Smooth muscle cell (in vitro differentiated cells): ENCODE measurements around the gene TNNC1. TPM values are rescaled to one million over a fixed set of nuclear protein-coding genes. Genes with fewer than 3 reads are reported as not detected.

ENCODE experiments used
- DNase-seq: peaks from one replicate; lab custom pipeline; 2025; ENCODE audit not compliant: unreplicated experiment; lab: John Stamatoyannopoulos, UW
- H2AFZ ChIP-seq: fragments of 200-600 bp; sonication (generic); 2 replicates; pipeline ENCODE4 v1.6.0; 2016; ENCODE audit warnings: antibody characterized with exemption, low read depth, mild to moderate bottlenecking
- H3F3A ChIP-seq: fragments of 200-600 bp; sonication (generic); 2 replicates; pipeline ENCODE4 v1.6.0; 2017; ENCODE audit warnings: antibody characterized with exemption, low read depth
- H3K27ac ChIP-seq: fragments of 200-600 bp; sonication (generic); 2 replicates; pipeline ENCODE4 v1.5.1; 2016; ENCODE audit warnings: low read depth, mild to moderate bottlenecking
- H3K27me3 ChIP-seq: fragments of 200-600 bp; sonication (generic); 2 replicates; pipeline ENCODE4 v1.6.1; 2016; ENCODE audit warnings: low read depth, mild to moderate bottlenecking
- H3K36me3 ChIP-seq: fragments of 200-600 bp; sonication (generic); 2 replicates; pipeline ENCODE4 v1.5.1; 2016; ENCODE audit warnings: low read depth
- H3K4me1 ChIP-seq: fragments of 200-600 bp; sonication (generic); 2 replicates; pipeline ENCODE4 v1.5.1; 2016; ENCODE audit warnings: low read depth
- H3K4me2 ChIP-seq: fragments of 200-600 bp; sonication (generic); 2 replicates; pipeline ENCODE4 v1.6.0; 2016; ENCODE audit warnings: mild to moderate bottlenecking
- H3K4me3 ChIP-seq: fragments of 200-600 bp; sonication (generic); 2 replicates; pipeline ENCODE4 v1.5.1; 2016; ENCODE audit warnings: mild to moderate bottlenecking
- H3K79me2 ChIP-seq: fragments of 200-600 bp; sonication (generic); 2 replicates; pipeline ENCODE4 v1.6.0; 2016; ENCODE audit warnings: low read depth, mild to moderate bottlenecking
- H3K9ac ChIP-seq: fragments of 200-600 bp; sonication (generic); 2 replicates; pipeline ENCODE4 v1.6.0; 2016; ENCODE audit warnings: low read depth
- H3K9me3 ChIP-seq: fragments of 200-600 bp; sonication (generic); replicated peaks from 2 replicates; pipeline ENCODE4 v1.5.1; 2016; ENCODE audit warnings: low read depth
- H4K20me1 ChIP-seq: fragments of 200-600 bp; sonication (generic); 2 replicates; pipeline ENCODE4 v1.6.0; 2016; ENCODE audit warnings: low read depth
- WGBS: methylation state at CpG from one replicate; pipeline ENCODE4 v1.1.7; 2016; ENCODE audit warnings: low lambda C conversion rate; 5-methylcytosine and 5-hydroxymethylcytosine counted together
- polyA plus RNA-seq: library from polyadenylated mRNA; unstranded; fragments of >200 nt; fragmentation: Nextera tagmentation; extraction: Ambion mirVana; gene quantifications from 2 replicates; pipeline ENCODE4 v1.2.1, GENCODE V29; 2016
- total RNA-seq: library from RNA; depleted of rRNA; stranded (reverse); fragments of >200 nt; gene quantifications from 2 replicates; pipeline ENCODE4 v1.2.3, GENCODE V29; 2014
- TF ChIP-seq, protein P1 (sequence below): fragments of 200-600 bp; sonication (generic); IDR thresholded peaks from 2 replicates; pipeline ENCODE4 v1.5.1; 2017; ENCODE audit warnings: borderline replicate concordance, mild to moderate bottlenecking, antibody characterized with exemption; ENCODE audit not compliant: insufficient read depth, poor library complexity, severe bottlenecking

The TNNC1 gene
- total and polyA plus RNA-seq, 2 experiments from 2014 or later: 5.1 to 5.9 TPM

DNA sequence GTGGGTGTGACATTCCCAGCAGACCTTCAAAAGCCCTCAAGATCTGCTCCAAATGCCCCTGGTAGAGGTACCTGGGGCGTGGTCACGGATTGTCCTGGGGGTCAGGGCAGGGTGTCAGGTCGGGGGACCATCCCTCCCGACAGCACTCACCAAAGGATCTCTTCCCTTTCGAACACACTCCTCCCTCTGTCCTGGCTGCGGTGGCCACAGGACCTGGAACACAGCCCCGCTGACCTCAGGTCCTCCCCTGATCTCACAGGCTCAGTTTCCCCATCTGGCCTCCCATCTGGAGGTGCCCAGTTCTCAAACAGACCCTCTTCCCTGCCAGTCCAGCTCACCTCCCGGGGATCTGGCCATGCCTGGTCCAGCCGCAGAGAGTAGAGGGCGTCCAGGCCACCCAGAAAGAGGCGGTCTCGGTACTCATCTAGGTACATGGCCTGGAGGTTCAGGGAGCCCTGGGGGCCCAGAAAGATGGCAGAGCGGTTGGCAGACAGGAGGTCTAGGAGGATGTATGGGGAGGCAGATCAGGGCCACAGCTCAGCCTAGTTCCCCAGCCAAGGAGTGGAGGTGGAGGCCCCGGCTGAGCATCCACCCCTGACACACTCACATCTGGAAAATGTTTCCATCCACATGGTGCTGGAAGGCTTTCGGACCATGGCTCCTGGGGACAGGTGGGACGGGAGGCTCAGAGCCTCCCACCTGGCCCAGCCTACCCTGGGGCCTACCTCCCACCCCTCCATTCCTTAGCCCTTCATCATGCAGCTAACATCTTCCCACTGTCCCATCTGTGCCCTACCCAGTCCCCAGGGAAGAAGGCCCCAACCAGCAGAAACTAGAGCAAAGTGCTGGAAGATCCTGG, 11.2 kb downstream of the TNNC1 start:
- no peaks in the 10 kb centered on the region for H3K27me3 ChIP-seq
- H2AFZ ChIP-seq: no peak overlapping the region
- H3K4me1 ChIP-seq: no peaks in the 10 kb centered on the region
- no peak overlapping the region for H3K9ac ChIP-seq
- H3K79me2 ChIP-seq: no peaks in the 10 kb centered on the region
- H3K4me2 ChIP-seq: no peak overlapping the region
- no peaks in the 10 kb centered on the region for H3F3A ChIP-seq
- no peaks in the 10 kb centered on the region for H4K20me1 ChIP-seq
- no peaks in the 10 kb centered on the region for H3K9me3 ChIP-seq
- H3K4me3 ChIP-seq: no peak overlapping the region
- H3K36me3 ChIP-seq: no peaks in the 10 kb centered on the region
- no peak for DNase-seq
- H3K27ac ChIP-seq: no peak overlapping the region
- WGBS: 93% methylated on average over 16 of the region's 16 CpGs
- TF ChIP-seq, protein P1, sequence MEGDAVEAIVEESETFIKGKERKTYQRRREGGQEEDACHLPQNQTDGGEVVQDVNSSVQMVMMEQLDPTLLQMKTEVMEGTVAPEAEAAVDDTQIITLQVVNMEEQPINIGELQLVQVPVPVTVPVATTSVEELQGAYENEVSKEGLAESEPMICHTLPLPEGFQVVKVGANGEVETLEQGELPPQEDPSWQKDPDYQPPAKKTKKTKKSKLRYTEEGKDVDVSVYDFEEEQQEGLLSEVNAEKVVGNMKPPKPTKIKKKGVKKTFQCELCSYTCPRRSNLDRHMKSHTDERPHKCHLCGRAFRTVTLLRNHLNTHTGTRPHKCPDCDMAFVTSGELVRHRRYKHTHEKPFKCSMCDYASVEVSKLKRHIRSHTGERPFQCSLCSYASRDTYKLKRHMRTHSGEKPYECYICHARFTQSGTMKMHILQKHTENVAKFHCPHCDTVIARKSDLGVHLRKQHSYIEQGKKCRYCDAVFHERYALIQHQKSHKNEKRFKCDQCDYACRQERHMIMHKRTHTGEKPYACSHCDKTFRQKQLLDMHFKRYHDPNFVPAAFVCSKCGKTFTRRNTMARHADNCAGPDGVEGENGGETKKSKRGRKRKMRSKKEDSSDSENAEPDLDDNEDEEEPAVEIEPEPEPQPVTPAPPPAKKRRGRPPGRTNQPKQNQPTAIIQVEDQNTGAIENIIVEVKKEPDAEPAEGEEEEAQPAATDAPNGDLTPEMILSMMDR: no peak

DNA sequence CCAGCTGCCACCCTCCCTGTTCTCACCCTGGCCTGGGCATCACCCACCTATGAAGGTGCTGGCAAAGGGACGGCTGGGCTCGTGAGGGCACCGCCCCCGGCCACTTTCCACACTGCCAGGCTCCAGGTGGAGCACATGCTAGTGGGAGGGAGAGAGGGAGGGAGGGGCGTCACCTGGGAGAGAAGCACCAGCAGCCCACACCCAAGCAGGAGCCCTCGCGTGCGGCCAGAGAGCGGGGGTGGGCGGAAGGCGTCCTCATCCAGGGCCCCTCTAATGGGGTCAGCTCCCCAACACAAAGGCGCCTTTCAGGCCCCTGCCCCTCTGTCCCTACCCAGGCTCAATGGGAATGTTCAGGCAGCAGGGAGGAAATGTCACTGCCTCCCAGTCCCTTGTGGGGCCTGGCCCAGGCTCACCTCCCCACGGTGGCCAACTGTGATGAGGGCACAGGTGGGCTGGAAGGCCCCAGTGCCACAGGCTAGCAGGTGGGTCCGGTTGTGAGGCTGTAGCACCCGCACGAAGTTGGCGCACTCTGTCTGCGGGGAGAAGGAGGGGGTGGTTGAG, 12.0 kb downstream of the TNNC1 start:
- H3K9ac ChIP-seq: no peak overlapping the region
- H3K27ac ChIP-seq: no peak overlapping the region
- H3F3A ChIP-seq: no peaks in the 10 kb centered on the region
- 94% methylated on average over 15 of the region's 18 CpGs for WGBS
- no peak for DNase-seq
- no peaks in the 10 kb centered on the region for H3K79me2 ChIP-seq
- TF ChIP-seq, protein P1: no peak
- no peaks in the 10 kb centered on the region for H3K9me3 ChIP-seq
- no peaks in the 10 kb centered on the region for H3K36me3 ChIP-seq
- no peak overlapping the region for H3K4me3 ChIP-seq
- no peaks in the 10 kb centered on the region for H3K4me1 ChIP-seq
- no peak overlapping the region for H2AFZ ChIP-seq
- H4K20me1 ChIP-seq: no peaks in the 10 kb centered on the region
- H3K27me3 ChIP-seq: no peaks in the 10 kb centered on the region
- H3K4me2 ChIP-seq: no peak overlapping the region

DNA sequence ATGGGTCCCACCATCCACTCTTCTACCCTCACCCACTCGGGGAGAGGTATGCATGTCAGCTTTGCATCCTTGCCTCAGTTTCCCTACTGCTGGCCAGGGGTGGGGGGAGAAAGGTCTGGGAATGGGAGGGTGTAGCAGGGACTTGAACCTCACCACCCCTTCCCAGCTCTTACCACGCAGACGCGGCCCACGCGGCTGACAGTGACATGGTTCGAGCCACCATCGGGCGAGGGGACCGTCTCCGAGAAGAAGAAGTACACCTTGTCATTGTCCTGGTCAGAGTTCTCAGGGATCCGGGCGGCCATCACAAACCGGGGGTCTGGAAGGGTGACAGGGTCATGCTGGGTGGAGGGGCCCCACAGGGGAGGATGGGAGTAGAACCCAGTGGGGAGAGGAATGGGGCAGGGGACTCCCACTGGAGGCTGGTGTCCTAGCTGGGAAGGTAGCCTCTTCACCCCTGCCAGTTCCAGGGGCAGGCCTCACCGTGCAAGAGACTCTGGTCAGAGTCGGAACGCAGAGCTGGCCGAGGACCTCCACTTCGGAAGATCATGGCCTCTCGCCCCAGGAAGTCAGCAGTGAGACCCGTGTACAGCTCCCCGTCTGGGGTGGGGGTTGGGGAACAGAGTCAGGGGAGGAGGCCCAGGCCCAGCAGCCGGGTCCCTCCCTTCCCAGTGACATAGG, 12.6 kb downstream of the TNNC1 start:
- H3K4me3 ChIP-seq: no peak overlapping the region
- no peaks in the 10 kb centered on the region for H3F3A ChIP-seq
- H3K4me1 ChIP-seq: no peaks in the 10 kb centered on the region
- no peak overlapping the region for H2AFZ ChIP-seq
- TF ChIP-seq, protein P1: no peak
- no peaks in the 10 kb centered on the region for H3K79me2 ChIP-seq
- no peak overlapping the region for H3K4me2 ChIP-seq
- no peaks in the 10 kb centered on the region for H3K27me3 ChIP-seq
- H3K27ac ChIP-seq: no peak overlapping the region
- H3K36me3 ChIP-seq: no peaks in the 10 kb centered on the region
- no peaks in the 10 kb centered on the region for H4K20me1 ChIP-seq
- 94% methylated on average over 22 of the region's 23 CpGs for WGBS
- H3K9ac ChIP-seq: no peak overlapping the region
- no peaks in the 10 kb centered on the region for H3K9me3 ChIP-seq
- DNase-seq: no peak
